Activated T-cell treated with anti-CD3 and anti-CD28 coated beads, Interleukin-2, amount 50 U/mL, for 48 hours (primary cell): Measurements from ENCODE around the gene ZSCAN23.
"Not testable (repeated sequence)": the region's sequence is repeated elsewhere in the genome, so short reads cannot be mapped to it uniquely, and the experiment has no call there.

Source experiments
- DNase-seq, 2 experiments: peaks; one replicate each; pipeline ENCODE4 v3.0.0-alpha.2; 2020

The ZSCAN23 gene

GRCh38 chr6:28443112-28443773, at the start of gene ZSCAN23:
TSS of gene ZSCAN23 (minus strand) at chr6:28443491. CDS start at chr6:28436266, 7,225 bp downstream.
- DNase-seq = peak; percentile 86 to 89

- DNase-seq = no peak
These were observed 48.7 kb upstream of the ZSCAN23 start for GRCh38 chr6:28491984-28492317.

DNA sequence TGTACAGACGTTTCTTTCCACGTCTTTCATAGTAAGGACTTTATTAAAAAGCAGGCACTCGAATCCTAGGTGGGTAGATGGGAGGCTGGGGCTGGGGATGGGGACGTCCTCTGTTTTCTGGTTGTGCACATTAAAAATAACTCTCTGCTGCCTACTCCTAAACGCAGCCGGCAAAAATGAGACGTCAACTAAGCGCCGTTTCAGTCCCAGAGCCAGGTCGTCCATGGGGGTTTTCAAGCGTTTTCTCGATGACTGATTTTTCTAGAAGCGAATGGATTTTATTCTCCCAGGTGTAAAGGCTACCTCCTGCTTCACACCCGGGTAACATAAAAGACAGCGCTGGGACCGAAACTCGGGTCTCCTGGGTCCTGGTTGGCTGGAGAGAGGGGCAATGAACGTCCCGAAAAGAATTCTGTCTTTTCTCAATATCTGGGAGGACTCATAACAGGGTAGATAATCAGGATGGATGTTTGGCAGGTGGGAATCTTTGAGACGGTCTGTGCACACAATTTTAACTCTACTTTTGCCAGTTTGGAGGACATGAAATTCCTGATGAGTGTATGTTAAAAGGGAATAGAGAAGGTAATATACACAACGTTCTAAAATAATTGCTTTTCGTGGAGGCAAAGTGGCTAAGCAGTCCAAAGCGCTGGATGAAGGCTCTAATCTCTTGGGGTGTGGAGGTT, 47.1 kb upstream of the ZSCAN23 start:
- no peak for DNase-seq

- peak; percentile 62 for DNase-seq
These were observed 46.3 kb upstream of the ZSCAN23 start for GRCh38 chr6:28489366-28490204.

DNA sequence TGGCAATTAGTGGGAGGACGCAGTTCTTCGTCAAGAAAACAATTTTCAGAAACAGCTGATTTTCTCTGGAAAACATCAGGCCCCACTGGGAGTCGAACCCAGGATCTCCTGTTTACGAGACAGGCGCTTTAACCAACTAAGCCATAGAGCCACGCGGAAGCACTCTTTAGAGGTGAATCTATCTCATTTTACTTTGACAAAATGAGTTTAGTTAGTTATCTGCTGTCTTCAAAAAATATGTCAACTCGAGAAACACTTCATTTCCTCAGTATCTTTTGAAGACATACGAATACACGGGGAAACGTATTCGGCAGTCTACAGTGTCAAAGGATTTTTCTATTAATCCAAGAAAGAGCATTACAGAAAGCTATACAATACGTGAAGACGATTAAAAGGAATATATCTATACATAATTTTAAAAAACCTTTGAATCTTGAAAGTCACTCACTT, 45.6 kb upstream of the ZSCAN23 start:
- DNase-seq = peak; percentile 61 to 72

DNA sequence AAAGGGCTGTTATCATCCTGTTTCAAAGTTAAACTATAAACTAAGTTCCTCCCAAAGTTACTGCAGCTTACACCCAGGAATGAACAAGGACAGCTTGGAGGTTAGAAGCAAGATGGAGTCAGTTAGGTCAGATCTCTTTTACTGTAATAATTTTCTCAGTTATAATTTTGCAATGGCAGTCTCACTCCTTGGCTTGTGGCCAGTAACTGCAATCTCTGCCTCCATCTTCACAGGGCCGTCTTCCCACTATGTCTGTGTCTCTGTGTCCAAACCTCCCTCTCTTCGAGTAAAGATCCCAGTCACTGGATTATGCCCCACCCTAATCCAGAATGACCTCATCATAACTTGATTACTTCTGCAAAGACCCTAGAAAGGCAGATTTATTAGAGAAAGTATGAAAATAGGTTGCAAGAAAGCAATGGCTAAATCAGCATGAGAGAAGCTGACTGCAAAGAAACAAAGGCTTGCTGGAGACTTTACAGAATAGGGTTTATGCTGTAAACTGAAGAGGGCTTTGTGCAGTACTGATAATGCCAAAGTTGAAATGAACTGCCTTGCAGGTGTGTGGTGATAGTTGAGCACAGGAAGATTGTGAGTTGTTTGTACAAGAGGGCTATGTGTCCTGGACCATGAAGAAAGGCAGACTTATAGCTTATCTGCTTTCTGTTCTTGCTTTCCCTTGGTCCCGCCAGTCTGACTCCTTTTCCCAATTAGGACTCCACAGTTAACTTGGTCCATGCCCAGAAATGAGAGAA, 43.9 kb upstream of the ZSCAN23 start:
- DNase-seq = no peak

GRCh38 chr6:28486533-28486932, 43.2 kb upstream of the ZSCAN23 start:
- DNase-seq = no peak

GRCh38 chr6:28485482-28485881, 42.2 kb upstream of the ZSCAN23 start:
- no peak for DNase-seq

GRCh38 chr6:28480253-28480932, 37.1 kb upstream of the ZSCAN23 start:
- no peak for DNase-seq

DNA sequence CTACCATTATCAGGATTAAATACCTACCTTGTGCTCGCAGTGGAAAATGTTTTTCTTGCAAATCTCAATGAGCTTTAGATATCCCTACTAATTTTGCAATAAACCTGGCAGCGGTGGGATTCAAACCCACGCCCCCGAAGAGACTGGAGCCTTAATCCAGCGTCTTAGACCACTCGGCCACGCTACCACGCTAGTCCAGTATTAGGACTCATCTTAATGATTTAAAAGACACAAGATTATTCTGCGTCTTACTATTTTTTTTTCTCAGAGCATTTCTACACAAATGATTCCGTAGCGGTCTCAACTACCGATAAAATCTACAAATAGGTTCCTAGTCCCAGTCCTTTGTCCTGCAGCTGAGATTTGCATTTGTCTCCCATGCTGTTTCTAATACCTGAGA, 35.2 kb upstream of the ZSCAN23 start:
- no peak for DNase-seq

DNA sequence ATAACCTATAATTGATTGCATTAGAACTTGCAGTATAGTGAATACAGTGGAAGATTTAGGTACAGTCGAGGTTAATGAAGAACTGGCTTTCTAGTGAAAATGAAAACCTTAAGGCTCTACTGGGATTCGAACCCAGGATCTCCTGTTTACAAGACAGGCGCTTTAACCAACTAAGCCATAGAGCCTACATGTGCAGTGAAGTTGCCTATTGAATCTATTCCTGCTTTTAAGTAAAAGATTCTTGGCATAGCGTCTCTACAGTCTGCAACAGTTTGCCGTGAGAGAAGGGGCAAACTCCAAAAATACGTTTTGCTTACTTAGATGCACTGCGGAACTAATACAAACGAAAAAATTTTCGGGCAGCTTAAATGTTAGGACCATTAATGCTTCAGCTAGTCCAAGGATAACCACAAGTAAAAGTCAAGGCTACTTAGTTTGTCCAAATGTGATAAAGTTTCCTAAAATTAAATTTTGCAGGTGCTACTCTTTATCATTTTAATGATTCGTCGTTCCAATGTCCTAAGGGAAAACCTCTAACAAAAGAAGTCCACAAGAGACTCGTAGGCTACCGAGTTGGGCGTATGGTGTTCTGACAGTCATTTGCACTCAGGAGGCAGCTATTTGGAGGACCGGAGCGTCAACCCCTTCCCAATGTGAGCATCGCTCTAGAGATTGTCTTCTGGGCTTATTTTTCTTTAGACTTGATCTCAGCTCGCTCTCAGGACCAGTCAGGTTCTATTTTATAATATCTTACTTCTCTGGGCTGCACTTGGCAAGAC, 31.3 kb upstream of the ZSCAN23 start:
- peak in 1 of 2 experiments; percentile 20 for DNase-seq

DNA sequence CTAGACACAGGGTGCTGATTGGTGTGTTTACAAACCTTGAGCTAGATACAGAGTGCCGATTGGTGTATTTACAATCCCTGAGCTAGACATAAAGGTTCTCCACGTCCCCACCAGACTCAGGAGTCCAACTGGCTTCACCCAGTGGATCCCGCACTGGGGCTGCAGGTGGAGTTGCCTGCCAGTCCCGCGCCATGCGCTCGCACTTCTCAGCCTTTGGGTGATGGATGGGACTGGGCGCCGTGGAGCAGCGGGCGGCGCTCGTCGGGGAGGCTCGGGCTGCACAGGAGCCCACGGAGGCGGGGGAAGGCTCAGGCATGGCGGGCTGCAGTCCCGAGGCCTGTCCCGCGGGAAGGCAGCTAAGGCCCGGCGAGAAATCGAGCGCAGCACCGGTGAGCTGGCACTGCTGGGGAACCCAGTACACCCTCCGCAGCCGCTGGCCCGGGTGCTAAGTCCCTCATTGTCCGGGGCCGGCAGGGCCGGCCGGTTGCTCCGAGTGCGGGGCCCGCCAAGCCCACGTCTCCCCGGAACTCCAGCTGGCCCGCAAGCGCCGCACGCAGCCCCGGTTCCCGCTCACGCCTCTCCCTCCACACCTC, 26.0 kb upstream of the ZSCAN23 start:
- not testable (repeated sequence) for DNase-seq

GRCh38 chr6:28468056-28468455, 24.8 kb upstream of the ZSCAN23 start:
- DNase-seq = no peak

DNA sequence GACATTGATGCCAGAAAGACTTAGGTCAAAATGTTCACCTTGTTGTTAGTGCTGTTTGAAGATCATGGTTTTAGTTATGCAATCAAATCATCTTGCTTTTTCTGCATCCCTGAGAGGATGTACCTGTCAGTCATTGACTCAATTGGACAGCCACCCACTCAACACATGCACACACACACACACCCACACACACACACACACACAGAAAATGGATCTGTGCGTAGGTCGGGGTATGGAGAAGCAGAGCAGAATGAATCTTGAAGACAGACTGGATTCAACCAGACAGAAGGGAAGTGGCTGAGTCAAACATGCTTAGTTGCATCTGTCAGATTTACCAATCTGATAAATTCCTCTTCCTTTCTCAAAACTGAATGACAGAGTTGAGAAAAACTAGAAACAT, 19.1 kb upstream of the ZSCAN23 start:
- no peak for DNase-seq

GRCh38 chr6:28458568-28458967, 15.3 kb upstream of the ZSCAN23 start:
- DNase-seq = no peak

DNA sequence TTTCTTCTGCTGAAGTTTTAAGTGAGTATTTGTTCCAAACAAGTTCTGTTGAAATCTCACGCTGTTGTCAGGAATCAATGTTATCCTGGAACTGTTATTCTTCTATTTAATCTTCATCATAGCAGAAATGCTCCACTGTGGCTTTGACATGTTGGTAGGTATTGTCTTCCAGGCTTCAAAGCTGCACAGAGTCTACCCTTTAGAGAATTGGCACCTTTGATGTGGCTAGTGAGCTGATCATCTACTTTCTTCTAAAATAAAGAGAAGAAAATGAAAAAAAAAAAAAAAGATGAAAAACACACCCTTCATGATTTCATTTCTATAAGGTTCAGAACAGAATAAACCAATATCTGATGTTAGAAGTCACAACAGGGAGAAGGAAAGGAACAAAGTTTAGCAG, 5.8 kb upstream of the ZSCAN23 start:
- DNase-seq = no peak

- DNase-seq = not testable (repeated sequence)
These were observed 4.2 kb upstream of the ZSCAN23 start for GRCh38 chr6:28447512-28447906.

DNA sequence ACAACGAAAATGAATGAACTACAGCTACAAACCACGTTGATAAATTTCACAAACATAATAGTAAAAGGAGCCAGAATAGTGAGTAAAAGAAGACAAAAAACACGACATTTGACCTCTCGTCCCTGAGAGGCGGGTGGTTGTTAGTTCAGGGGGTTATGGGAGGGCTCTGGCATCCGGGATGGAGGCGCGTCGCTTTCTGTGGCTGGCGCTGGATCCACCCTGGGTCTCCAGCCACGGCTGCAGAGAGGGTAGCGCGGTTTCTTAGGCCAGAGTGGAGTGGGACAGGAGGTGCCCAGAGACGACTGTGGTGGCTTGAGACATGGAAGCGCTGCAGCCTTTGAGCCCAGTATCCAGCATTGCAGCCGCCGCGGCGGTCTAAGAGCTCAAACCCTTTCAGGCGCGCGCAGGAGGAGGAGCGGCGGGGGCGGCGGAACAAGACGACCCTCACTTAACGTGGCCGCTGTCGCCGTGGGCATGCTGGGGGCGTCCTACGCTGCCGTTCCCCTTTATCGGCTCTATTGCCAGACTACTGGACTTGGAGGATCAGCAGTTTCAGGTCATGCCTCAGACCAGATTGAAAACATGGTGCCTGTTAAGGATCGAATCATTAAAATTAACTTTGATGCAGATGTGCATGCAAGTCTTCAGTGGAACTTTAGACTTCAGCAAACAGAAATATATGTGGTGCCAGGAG, 3.7 kb upstream of the ZSCAN23 start:
- DNase-seq = no peak

DNA sequence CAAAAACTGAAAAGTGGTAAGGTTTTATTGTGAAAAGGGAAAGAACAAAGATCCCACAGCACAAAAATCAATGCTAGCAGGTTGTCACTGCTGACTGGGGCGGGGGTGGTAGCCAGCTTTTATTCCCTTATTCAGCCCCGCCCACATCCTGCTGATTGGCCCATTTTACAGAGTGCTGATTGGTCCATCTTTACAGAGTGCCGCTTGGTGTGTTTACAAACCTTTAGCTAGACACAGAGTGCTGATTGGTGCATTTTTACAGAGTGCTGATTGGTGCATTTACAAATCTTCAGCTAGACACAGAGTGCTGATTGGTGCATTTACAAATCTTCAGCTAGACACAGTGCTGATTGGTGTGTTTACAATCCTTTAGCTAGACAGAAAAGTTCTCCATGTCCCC, 1.5 kb upstream of the ZSCAN23 start:
- peak; percentile 34 to 40 for DNase-seq

DNA sequence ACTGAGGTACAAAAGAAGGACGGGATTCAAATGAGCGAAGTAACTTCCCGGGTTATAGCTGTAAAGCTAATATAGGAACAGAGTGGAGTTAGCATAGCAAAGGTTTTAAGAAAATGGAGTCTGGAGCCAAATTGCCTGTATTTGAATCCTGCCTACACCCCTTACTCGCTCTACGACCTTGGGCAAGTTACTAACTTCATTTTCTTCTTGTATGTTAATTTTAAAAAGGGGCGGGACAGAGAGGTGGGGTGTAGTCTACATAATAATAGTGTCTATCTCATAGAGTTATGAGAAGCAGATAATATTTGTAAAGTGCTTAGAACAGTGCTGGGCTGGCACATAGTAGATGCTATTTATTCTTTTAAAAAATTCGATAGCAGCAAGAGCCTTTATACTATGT, 705 bp downstream of the ZSCAN23 start:
- DNase-seq = no peak

DNA sequence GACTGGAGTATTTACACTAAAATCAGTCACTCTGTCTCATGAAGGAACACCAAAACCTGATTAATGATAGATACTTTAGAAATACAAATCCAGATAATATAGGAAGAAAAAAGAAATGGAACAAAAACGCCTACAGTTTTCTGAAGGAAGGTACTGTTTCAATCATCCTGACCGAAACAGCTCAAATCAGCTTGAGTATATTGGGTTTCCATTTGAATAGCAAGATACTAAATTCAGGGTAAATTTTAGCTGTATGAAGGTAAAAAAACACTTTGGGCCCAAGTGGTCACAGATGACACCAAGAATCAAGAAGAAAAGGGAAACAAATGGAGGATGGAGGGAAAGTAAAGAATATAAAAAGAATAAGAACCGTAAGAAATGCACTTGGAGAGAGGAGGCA, 6.9 kb downstream of the ZSCAN23 start:
- DNase-seq = no peak
